SU-DHL-6 (cell line): ENCODE data around the gene DYNC2H1.

ENCODE experiments used
- CTCF ChIP-seq: fragments of 200-600 bp; sonication (generic); IDR thresholded peaks from one replicate; pipeline ENCODE4 v1.5.1; 2017; ENCODE audit warnings: antibody characterized with exemption, mild to moderate bottlenecking, low read length, moderate library complexity; ENCODE audit not compliant: insufficient read depth, poor library complexity, severe bottlenecking
- EZH2phosphoT487 ChIP-seq: fragments of 200-600 bp; sonication (generic), shearing (Covaris generic); conservative IDR thresholded peaks from 2 replicates; pipeline ENCODE4 v1.6.1; 2018; ENCODE audit warnings: mild to moderate bottlenecking, antibody characterized with exemption, low read length, moderate library complexity, mixed read lengths

DNA sequence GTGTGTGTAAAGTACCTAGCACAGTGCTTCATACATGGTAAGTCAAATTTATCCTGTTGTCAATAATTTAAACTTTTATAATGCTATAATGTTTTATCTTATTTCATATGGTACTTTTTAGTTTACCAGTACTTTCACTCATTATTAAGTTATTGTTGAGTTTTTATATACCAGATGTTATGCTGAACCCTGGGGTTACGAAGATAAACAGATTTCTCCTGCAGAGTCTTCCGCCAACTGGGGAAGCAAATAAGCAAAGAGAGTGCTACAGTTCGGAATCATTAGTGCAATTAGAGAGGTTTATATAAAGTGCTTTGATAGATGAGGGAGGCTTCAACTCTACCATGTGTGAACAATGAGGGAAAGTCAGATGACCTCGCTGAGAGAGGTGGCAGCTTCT, 362.3 kb downstream of the DYNC2H1 start:
- no peak for TF ChIP-seq CTCF
- TF ChIP-seq EZH2phosphoT487: no peak
